GM19025 (cell line): ENCODE measurements around the gene SCPEP1.

Source experiments
- ATAC-seq: cut with Tn5 transposase; IDR thresholded peaks from one replicate; pipeline ENCODE4 v1.9.1; 2021; ENCODE audit warnings: mild to moderate bottlenecking, low read depth, moderate library complexity; ENCODE audit not compliant: unreplicated experiment

SCPEP1 gene

DNA sequence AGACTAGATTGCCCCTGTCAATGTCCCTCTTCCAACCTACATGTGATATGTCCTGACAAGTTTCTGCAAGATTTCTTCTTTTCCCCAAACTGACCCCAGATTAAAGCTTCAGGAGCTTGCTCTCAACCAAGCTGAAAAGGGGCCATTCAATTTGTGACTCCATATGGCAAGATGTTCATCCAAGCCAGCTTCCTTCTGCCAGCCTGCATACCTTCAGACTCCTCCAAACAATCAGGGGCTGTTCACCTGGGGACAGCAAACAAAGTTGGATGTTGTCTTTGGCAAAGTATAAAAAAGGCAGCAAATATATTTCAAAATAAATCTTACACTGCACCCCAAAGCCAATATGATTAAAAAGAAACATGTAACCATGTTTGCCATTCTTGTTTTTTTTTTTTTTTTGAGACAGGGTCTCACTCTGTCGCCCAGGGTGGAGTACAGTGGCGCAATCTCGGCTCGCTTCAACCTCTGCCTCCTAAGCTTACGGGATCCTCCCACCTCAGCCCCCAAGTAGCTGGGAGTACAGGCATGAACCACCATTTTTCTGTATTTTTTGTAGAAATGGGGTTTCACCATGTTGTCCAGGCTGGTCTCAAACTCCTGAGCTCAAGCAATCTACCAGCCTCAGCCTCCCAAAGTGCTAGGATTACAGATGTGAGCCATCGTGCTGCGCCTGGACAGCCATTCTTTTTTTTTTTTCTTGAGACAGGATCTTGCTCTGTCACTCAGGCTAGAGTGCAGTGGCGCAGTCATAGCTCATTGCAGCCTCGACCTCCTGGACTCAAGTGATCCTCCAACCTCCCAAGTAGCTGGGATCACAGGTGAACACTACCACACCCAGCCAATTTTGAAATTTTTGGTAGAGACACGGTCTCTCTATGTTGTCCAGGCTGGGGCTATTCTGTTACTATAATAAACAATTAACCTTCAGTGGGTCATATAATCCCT, 57.1 kb downstream of the SCPEP1 start:
- ATAC-seq: no peak

GRCh38 chr17:57035971-57036481, 58.1 kb downstream of the SCPEP1 start:
- no peak for ATAC-seq

DNA sequence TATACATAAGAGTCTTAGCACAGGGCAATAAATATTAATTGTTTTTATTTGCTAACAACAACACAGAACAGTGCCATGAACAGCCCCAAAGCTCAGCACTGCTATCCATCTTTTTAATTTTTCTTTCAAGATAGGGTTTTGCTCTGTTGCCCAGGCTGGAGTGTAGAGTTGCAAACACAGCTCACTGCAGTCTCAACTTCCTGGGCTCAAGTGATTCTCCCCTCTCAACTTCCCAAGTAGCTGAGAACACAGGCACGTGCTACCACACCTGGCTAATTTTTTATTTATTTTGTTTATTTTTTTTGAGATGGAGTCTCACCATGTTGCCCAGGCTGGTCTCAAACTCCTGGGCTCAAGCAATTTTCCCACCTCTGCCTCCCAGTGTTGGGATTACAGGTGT, 59.5 kb downstream of the SCPEP1 start:
- ATAC-seq: no peak

DNA sequence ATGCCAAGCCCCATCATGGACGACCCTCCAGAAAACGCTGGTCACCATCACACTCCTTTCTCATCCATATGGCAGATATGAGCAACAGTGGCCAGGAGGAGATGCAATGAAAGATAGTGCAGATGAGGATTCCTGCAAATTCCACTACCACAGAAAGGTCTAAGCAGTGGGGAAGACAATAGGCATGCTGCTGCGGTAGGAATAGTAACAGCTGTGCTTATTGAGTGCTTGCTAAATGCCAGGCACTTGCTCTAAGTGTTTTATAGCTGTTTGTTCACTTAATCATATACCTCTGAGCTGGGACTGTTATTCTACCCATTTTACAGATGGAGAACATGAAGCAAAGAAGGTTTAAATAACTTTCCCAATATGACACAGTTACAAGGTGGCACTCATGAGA, 60.6 kb downstream of the SCPEP1 start:
- no peak for ATAC-seq

DNA sequence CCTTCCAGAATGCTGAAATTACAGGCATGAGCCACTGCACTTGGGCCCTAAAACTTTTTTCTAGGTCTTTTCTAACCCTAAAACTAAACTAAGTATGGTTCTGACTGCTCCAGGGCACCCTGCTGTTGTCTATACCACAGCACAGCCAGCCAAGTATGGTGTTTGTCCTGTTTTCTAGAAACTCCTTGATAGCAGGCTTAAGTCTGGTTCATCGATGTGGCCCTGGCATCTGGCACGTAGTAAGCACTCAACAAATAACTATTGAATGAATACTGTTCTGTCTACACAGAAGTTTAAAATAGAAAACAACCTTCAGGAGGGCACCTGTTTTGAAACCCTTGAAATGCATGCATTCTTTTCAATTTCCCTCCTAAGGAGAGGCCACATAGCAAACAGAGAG, 62.6 kb downstream of the SCPEP1 start:
- ATAC-seq: no peak

GRCh38 chr17:57043276-57043675, 65.3 kb downstream of the SCPEP1 start:
- no peak for ATAC-seq

DNA sequence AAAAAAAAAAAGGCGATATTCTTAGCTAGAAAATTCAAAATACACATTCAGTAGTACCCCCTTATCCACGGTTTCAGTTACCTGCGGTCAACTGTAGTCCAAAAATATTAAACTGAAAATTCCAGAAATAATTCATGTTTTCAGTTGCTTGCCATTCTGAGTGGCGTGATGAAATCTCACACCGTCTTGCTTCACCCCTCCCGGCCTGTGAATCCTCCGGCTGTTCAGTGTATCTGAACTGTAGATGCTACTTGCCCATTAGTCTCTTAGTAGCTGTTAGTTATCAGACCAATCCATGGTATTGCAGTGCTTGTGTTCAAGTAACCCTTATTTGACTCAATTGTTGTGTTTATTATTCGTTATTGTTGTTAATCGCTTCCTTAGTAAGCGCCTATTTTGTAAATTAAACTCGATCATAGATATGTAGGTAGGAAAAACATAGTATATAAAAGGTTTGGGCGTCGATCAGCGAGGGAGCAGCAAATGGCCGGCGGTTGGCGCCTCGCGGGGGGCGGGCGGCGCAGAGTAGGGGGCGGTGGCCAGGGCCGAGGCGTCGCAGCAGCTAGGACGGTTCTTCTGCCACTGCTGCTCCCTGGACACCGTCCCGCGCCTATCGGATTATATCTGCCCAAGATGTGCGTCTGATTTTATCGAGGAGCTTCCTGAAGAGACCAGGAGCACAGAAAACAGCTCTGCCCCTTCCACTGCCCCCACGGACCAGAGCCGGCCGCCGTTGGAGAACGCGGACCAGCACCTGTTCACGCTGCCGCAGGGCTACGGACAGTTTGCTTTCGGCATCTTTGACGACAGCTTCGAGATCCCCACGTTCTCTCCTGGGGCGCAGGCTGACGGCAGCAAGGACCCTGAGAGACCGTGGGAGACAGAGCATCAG, 67.3 kb downstream of the SCPEP1 start:
- no peak for ATAC-seq

DNA sequence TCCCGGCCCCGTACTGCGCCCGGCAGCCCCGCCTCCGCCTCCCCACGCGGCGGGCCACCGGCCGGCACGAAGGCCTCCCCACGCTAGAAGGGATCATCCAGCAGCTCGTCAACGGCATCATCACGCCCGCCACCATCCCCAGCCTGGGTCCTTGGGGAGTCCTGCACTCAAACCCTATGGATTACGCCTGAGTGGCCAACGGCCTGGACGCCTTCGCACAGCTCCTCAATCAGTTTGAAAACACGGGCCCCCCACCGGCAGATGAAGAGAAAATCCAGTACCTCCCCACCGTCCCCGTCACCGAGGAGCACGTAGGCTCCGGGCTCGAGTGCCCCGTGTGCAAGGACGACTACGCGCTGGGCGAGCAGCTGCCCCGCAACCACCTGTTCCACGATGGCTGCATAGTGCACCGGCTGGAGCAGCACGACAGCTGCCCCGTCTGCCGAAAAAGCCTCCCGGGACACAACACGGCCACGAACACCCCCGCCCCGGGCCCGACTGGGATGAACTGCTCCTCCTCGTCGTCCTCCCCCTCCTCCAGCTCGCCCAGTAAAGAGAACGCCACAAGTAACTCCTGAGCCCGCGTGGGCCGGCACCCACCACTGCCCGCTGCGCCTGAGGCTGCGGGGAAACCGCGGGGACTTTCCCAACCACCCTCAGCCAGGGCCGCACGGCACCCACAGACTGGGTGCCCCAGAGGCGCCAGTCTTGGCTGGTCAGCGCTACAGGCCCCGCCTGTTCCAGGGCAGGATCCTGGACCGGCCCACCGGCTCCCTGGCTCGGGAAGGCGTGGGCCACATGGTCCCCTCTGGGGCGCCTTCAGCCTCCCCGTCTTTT, 68.2 kb downstream of the SCPEP1 start:
- ATAC-seq: peak; percentile 84

DNA sequence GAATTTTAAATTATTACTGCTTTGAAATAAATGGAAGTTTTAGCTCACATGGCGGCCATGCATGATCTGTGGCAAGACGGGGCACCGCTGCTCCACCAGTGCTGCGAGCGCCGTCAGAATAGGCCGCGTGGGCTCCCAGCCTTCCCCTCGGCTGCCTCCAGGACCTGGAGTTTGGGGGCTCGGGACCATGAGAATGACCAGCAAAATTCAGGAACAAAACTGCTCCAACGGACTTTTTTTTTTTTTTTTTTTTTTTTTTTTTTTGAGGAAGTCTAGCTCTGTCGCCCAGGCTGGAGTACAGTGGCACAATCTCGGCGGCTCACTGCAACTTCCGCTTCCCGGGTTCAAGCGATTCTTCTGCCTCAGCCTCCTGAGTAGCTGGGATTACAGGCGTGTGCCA, 68.8 kb downstream of the SCPEP1 start:
- no peak for ATAC-seq

DNA sequence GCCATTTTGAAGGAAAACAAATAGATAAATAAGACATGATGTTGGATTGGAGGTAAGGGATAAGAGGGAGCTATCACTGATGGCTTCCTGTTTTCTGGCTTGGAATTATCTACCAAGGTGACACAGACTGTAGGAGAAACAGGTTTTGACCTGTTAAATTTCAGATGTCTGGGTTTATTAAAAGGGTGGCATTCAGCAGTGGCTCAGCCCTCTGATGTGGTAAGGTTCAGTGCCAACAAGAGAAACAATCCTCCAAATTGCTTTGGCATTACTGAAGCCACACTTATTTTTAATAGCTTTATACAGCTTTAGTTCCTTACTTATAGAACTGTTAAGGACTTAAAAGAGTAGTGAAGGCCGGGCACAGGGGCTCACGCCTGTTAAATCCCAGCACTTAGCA, 70.2 kb downstream of the SCPEP1 start:
- ATAC-seq: no peak

- no peak for ATAC-seq
These were observed 72.4 kb downstream of the SCPEP1 start for GRCh38 chr17:57050306-57050705.

GRCh38 chr17:57051886-57052361, 74.0 kb downstream of the SCPEP1 start:
- no peak for ATAC-seq
